Measurements from ENCODE around the gene CDC73. TPM values are rescaled to one million over a fixed set of nuclear protein-coding genes. Genes with fewer than 3 reads are reported as not detected.

CDC73 gene
- total RNA-seq, 1 donor from 2014 or later, result 50.5 TPM

- H3K36me3 Mint-ChIP-seq (ENCODE audit: low read depth), result no peaks in the 10 kb centered on the region
- no peak for DNase-seq (ENCODE audit: low read depth, low spot score)
- no peaks in the 10 kb centered on the region for H3K9me3 Mint-ChIP-seq
- no peak overlapping the region for H3K4me3 Mint-ChIP-seq
- TF ChIP-seq CTCF (conservative IDR thresholded peaks at IDR 0.05), result no peak
- H3K27ac Mint-ChIP-seq (ENCODE audit: unreplicated experiment), result no peak overlapping the region
- no peaks in the 10 kb centered on the region for H3K4me1 Mint-ChIP-seq
- no peaks in the 10 kb centered on the region for H3K27me3 Mint-ChIP-seq (ENCODE audit: low read depth)
Measured at GRCh38 chr1:193301746-193302145, 179.9 kb downstream of the CDC73 start.

DNA sequence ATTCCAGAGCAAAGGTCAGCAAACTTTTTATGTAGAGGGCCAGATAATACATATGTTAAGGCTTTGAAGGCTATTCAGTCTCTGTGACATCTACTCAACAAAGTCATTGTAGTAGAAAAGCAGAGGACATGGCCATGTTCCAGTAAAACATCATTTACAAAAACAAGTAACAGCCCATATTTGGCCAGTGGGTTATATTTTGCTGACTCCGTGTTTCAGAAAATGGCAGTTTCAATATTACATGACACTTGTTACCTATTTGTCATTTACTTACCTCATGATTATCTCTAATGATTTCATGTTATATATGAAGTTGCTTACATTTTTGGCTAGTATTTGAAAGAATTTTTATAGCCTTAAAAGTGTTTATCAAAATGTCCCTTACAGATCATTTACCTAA lies 182.0 kb downstream of the CDC73 start:
- no peak for TF ChIP-seq CTCF (conservative IDR thresholded peaks at IDR 0.05)
- Mint-ChIP-seq H3K4me3 (no peak overlapping the region), H3K9me3 (no peaks in the 10 kb centered on the region), H3K36me3 (ENCODE audit: low read depth) (no peaks in the 10 kb centered on the region), H3K27me3 (ENCODE audit: low read depth) (no peaks in the 10 kb centered on the region), H3K27ac (ENCODE audit: unreplicated experiment) (no peak overlapping the region), H3K4me1 (no peaks in the 10 kb centered on the region)
- no peak for DNase-seq (ENCODE audit: low read depth, low spot score)

Small RNA genes lying within 50 kb of the gene (microRNA-seq; reads per million reads assigned to microRNA genes)
- gene MIR1278, result not detected

Other genes with a start within 250 kb of the CDC73 start
- gene UCHL5, start 62.7 kb upstream of the CDC73 start, total RNA-seq, result 38.7 and 40.9 TPM in 2 replicates
- 119 and 122 TPM in 2 replicates for gene RO60, start 62.4 kb upstream of the CDC73 start, total RNA-seq
- gene GLRX2, start 16.6 kb upstream of the CDC73 start, total RNA-seq, result 18.3 and 20.5 TPM in 2 replicates
- 0.66 and 0.84 TPM in 2 replicates for gene B3GALT2, start 64.6 kb downstream of the CDC73 start, total RNA-seq

All from neural crest cell (in vitro differentiated cells).